CD8-positive, alpha-beta memory T cell (primary cell): ENCODE measurements around the gene AFF2. TPM values are rescaled to one million over a fixed set of nuclear protein-coding genes. Genes with fewer than 3 reads are reported as not detected.

Source experiments
- CTCF ChIA-PET: fragments of 350-600 bp; sonication (Branson Sonifier 250); formaldehyde crosslinking; loops from one replicate; lab custom pipeline; 2021; ENCODE audit warnings: antibody characterized with exemption; lab: Charles Lee
- POLR2A ChIA-PET: fragments of 350-600 bp; sonication (Branson Sonifier 250); formaldehyde crosslinking; loops from one replicate; lab custom pipeline; 2021; ENCODE audit warnings: antibody characterized with exemption; lab: Charles Lee
- DNase-seq, 5 donors: peaks; one replicate each; pipeline versions ENCODE4 v3.0.0 to v3.0.0-alpha.2; 2020 to 2022; ENCODE audit warnings: mixed read lengths in 1 of 5
- H3K27ac ChIP-seq: one replicate; pipeline ENCODE4 v1.7.0; 2013; ENCODE audit warnings: low read depth, mild to moderate bottlenecking, low read length, moderate library complexity
- H3K27me3 ChIP-seq: 2 replicates; pipeline ENCODE4 v1.7.0; 2013; ENCODE audit warnings: low read length, mild to moderate bottlenecking; ENCODE audit not compliant: insufficient read depth, poor library complexity, severe bottlenecking
- H3K36me3 ChIP-seq: 2 replicates; pipeline ENCODE4 v1.7.0; 2013; ENCODE audit warnings: mild to moderate bottlenecking, low read length, moderate library complexity; ENCODE audit not compliant: insufficient read depth
- H3K4me1 ChIP-seq: 2 replicates; pipeline ENCODE4 v1.7.0; 2013; ENCODE audit warnings: mild to moderate bottlenecking, low read length, moderate library complexity; ENCODE audit not compliant: insufficient read depth
- H3K4me3 ChIP-seq: 2 replicates; pipeline ENCODE4 v1.7.0; 2013; ENCODE audit warnings: mild to moderate bottlenecking, low read length
- H3K9me3 ChIP-seq: 2 replicates; pipeline ENCODE4 v1.7.0; 2013; ENCODE audit warnings: mild to moderate bottlenecking, low read length
- H3K27ac Mint-ChIP-seq, 8 donors: one replicate each; pipeline ENCODE4 v1.8.0; 2020 to 2021; ENCODE audit warnings: mixed read lengths in 8 of 8, mild to moderate bottlenecking in 6 of 8, inconsistent platforms in 3 of 8, moderate library complexity in 3 of 8
- H3K27me3 Mint-ChIP-seq, 2 donors: one replicate each; pipeline ENCODE4 v1.8.0; 2020 to 2021; ENCODE audit warnings: mixed read lengths in 2 of 2, mild to moderate bottlenecking in 1 of 2, moderate library complexity in 1 of 2
- H3K36me3 Mint-ChIP-seq, 3 donors: one replicate each; pipeline ENCODE4 v1.8.0; 2020 to 2021; ENCODE audit warnings: mixed read lengths in 3 of 3, inconsistent platforms in 1 of 3, mild to moderate bottlenecking in 1 of 3
- H3K4me1 Mint-ChIP-seq, 3 donors: one replicate each; pipeline ENCODE4 v1.8.0; 2020 to 2021; ENCODE audit warnings: mixed read lengths in 3 of 3, inconsistent platforms in 1 of 3, mild to moderate bottlenecking in 1 of 3
- H3K4me3 Mint-ChIP-seq, 7 donors: one replicate each; pipeline ENCODE4 v1.8.0; 2020 to 2021; ENCODE audit warnings: mixed read lengths in 7 of 7, mild to moderate bottlenecking in 6 of 7, moderate library complexity in 4 of 7, inconsistent platforms in 2 of 7
- H3K9me3 Mint-ChIP-seq, 5 donors: one replicate each; pipeline ENCODE4 v1.8.0; 2020 to 2022; ENCODE audit warnings: mixed read lengths in 5 of 5, mild to moderate bottlenecking in 3 of 5, moderate library complexity in 2 of 5, inconsistent platforms in 1 of 5
- polyA plus RNA-seq: library from polyadenylated mRNA; unstranded; fragments of 300-500 nt; fragmentation: Illumina TruSeq; gene quantifications from one replicate; pipeline ENCODE4 v1.2.3, GENCODE V29; 2021
- total RNA-seq, 2 experiments: library from RNA; stranded (reverse); gene quantifications; one replicate each; pipeline ENCODE4 v1.2.3, GENCODE V29; 2021

AFF2 gene
- total and polyA plus RNA-seq, 3 experiments from 2014 or later: 0.27 to 0.33 TPM; not detected in 1

DNA sequence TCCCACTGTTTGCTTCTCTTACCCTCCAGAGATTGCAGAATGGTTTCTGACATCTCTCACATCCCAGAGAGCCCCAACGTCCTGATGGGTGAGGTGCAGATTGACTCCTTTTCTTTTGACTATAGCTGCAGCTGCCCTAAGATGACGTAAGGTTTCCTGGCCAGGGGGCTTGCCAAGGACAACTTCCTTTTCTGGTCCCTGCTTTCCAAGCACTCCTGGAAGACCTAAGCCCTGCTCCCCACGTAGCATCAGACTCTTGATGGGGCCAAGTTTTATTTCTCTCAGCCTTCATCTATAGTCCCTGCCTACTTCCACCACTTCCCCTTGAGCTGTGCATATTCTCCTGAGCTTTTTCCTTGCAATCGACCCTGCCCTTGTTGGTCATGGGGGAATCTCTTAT lies 507.0 kb downstream of the AFF2 start:
- peaks cover 0 to 4% of the 10 kb centered on the region in 2 donors for H3K27me3 Mint-ChIP-seq
- Histone ChIP-seq H3K9me3 (no peaks in the 10 kb centered on the region), H3K36me3 (no peaks in the 10 kb centered on the region), H3K27ac (no peak overlapping the region), H3K27me3 (no peaks in the 10 kb centered on the region), H3K4me3 (no peak overlapping the region), H3K4me1 (no peaks in the 10 kb centered on the region)
- H3K4me3 Mint-ChIP-seq: no peak overlapping the region
- H3K4me1 Mint-ChIP-seq: no peaks in the 10 kb centered on the region
- CTCF ChIA-PET: no interaction called here
- DNase-seq: no peak
- H3K27ac Mint-ChIP-seq: no peak overlapping the region
- no peaks in the 10 kb centered on the region for H3K36me3 Mint-ChIP-seq
- POLR2A ChIA-PET: no interaction called here
- H3K9me3 Mint-ChIP-seq: no peaks in the 10 kb centered on the region

DNA sequence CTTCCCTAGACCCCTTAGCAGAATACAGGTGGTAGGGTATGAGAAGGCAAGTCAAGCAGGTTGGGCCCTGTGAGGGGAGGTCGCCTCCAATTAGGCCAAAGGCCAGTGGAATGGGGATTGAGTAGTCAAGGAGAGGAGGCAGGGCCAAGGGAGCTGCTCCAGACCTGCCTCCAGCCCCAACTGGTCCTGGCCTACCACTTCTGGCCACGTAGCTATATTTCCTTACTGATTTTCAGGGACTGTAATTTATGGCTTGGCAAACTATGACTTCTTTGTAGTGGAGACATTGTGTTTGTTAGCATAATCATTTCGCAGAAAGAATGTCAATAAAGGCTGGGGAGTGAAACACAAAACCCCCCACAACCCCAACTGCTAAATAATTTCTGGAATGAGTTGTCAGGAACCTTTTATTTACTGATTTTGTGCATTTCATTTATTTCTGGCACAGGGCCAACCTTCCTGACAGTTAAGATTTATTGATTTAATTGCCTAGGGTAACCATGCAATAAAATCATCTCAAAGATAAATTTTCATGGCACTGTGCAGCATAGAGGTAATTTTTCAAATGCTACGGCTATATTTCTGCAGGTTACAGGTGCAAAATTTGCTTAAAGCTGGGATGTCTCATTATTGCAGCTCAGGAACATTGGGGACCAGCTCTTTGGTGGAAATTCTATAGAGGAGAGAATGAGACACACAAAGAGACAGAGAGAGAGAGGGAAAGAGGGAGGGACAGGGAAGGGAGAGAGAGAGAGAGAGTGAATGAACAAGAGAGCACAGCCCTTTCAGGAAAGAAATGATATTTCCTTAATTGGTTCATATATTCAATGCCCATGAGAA lies 509.8 kb downstream of the AFF2 start:
- Mint-ChIP-seq H3K27me3 (peaks cover 0 to 8% of the 10 kb centered on the region in 2 donors), H3K4me1 (no peaks in the 10 kb centered on the region), H3K9me3 (no peaks in the 10 kb centered on the region), H3K4me3 (no peak overlapping the region), H3K27ac (no peak overlapping the region), H3K36me3 (no peaks in the 10 kb centered on the region)
- Histone ChIP-seq H3K36me3 (no peaks in the 10 kb centered on the region), H3K9me3 (no peaks in the 10 kb centered on the region), H3K27me3 (no peaks in the 10 kb centered on the region), H3K4me3 (no peak overlapping the region), H3K4me1 (no peaks in the 10 kb centered on the region), H3K27ac (no peak overlapping the region)
- no peak for DNase-seq
- ChIA-PET CTCF (no interaction called here), POLR2A (no interaction called here)

DNA sequence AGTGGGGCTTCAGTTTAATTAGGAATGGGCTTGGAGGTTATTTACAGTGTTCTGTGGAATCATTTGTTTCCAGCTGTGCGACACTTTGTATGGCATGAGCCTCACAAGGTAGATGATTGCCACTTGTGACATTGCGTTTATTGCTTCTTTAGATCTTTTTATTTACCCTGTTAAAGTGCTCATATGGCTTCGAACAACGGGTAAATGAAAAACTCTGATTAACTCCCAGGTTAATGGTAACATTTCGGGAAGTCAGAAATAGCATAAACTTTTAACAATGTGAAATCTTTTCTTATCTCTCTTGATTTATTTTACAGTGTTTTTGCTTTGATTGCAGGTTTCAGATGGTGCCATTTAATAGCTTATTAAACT lies 510.4 kb downstream of the AFF2 start:
- ChIA-PET POLR2A (no interaction called here), CTCF (no interaction called here)

DNA sequence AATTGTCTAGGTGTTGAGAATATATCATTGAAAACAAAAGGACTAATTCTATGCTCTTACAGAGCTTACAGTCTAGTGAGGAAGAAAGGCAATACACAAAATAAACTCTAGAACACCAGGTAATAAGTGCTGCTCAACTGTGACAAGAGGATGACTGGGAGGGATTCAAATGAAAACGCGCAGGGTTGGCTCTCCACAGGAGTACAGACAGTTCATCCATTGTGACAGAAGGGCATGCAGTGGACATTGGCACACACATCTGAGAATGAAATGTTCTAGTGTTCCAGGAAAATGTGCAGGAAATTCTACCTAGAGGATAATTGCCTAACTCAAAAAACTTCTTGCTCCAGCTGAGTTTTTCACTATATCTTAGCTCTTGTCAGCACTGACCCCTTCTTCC lies 512.7 kb downstream of the AFF2 start:
- no peak for DNase-seq
- Histone ChIP-seq H3K4me1 (no peaks in the 10 kb centered on the region), H3K27ac (no peak overlapping the region), H3K4me3 (no peak overlapping the region), H3K36me3 (no peaks in the 10 kb centered on the region), H3K27me3 (no peaks in the 10 kb centered on the region), H3K9me3 (no peaks in the 10 kb centered on the region)
- CTCF ChIA-PET: no interaction called here
- Mint-ChIP-seq H3K27me3 (peaks cover 0 to 8% of the 10 kb centered on the region in 2 donors), H3K9me3 (no peaks in the 10 kb centered on the region), H3K4me3 (no peak overlapping the region), H3K4me1 (no peaks in the 10 kb centered on the region), H3K36me3 (no peaks in the 10 kb centered on the region), H3K27ac (no peak overlapping the region)
- POLR2A ChIA-PET: no interaction called here

More for the DNA sequence above, 510.4 kb downstream of the AFF2 start:
- no peaks in the 10 kb centered on the region for H3K4me1 Mint-ChIP-seq
- H3K36me3 Mint-ChIP-seq: no peaks in the 10 kb centered on the region
- Histone ChIP-seq H3K9me3 (no peaks in the 10 kb centered on the region), H3K27me3 (no peaks in the 10 kb centered on the region), H3K36me3 (no peaks in the 10 kb centered on the region), H3K4me1 (no peaks in the 10 kb centered on the region), H3K27ac (no peak overlapping the region), H3K4me3 (no peak overlapping the region)
- no peak overlapping the region for H3K4me3 Mint-ChIP-seq
- no peak overlapping the region for H3K27ac Mint-ChIP-seq
- no peak for DNase-seq
- no peaks in the 10 kb centered on the region for H3K9me3 Mint-ChIP-seq
- H3K27me3 Mint-ChIP-seq: peaks cover 0 to 8% of the 10 kb centered on the region in 2 donors

DNA sequence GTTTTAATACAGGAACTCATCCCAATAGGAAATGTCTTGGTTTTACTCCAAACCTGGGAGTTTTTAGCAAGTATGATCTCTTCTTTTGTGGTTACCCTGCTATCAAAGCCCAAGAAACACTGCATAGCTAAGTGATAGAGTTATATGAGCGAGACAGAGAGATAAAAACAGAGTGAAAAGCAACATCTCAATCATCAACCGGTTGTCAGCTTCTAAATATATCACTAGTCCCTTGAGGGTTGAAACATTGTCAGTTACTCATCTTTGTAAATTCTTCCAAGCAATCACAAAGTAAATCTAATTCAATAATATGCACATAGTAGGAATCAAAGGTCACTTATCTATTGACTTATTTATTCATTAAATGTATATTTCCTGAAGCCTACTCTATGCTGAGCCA lies 520.7 kb downstream of the AFF2 start:
- POLR2A ChIA-PET: no interaction called here
- no peak overlapping the region for H3K4me3 Mint-ChIP-seq
- CTCF ChIA-PET: no interaction called here
- H3K4me3 ChIP-seq: no peak overlapping the region
- no peaks in the 10 kb centered on the region for H3K4me1 Mint-ChIP-seq
- no peak overlapping the region for H3K27ac Mint-ChIP-seq
- H3K27me3 Mint-ChIP-seq: peaks cover 0 to 1% of the 10 kb centered on the region in 2 donors
- H3K9me3 ChIP-seq: no peaks in the 10 kb centered on the region
- no peak for DNase-seq
- H3K36me3 Mint-ChIP-seq: no peaks in the 10 kb centered on the region
- no peaks in the 10 kb centered on the region for H3K36me3 ChIP-seq
- peaks cover 4 to 18% (median 6%) of the 10 kb centered on the region in 5 donors for H3K9me3 Mint-ChIP-seq
- no peaks in the 10 kb centered on the region for H3K4me1 ChIP-seq
- no peaks in the 10 kb centered on the region for H3K27me3 ChIP-seq
- no peak overlapping the region for H3K27ac ChIP-seq

DNA sequence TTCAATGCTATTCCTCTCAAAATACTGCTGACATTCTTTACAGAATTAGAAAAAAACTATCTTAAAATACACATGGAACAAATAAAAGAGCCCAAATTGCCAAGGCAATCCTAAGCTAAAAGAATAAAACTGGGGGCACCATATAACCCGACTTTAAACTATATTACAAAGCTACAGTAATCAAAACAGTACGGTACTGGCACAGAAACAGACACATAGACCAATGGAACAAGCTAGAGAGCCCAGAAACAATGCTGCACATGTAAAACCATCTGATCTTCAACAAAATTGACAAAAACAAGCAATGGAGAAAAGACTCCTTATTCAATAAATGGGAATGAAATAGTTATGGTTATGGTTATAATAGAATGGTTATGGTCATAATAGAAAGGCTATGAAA lies 522.1 kb downstream of the AFF2 start:
- CTCF ChIA-PET: no interaction called here
- H3K27me3 Mint-ChIP-seq: peaks cover 0 to 1% of the 10 kb centered on the region in 2 donors

DNA sequence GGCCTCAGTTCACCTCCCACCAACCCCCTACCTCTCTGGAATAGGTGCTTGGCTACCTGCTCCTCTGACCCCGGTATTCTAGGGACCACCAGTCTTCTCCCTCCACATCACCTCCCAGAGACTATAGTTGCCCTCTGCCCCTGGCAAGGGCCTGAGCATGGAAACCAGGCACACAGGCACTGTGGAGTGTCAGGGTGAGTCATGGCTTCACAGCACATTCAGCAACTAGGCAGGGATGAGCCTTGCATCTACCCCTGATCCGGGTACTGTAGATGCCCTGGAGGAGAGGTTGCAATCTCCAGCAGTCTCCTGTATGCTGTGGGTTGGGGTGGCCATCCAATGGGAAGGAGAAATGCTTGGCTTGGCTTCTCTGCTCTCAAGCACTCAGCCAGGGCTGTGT lies 532.0 kb downstream of the AFF2 start:
- Histone ChIP-seq H3K36me3 (no peaks in the 10 kb centered on the region), H3K4me1 (no peaks in the 10 kb centered on the region), H3K4me3 (no peak overlapping the region), H3K27me3 (no peaks in the 10 kb centered on the region), H3K27ac (no peak overlapping the region), H3K9me3 (no peaks in the 10 kb centered on the region)
- Mint-ChIP-seq H3K27ac (no peak overlapping the region), H3K4me3 (no peak overlapping the region), H3K36me3 (no peaks in the 10 kb centered on the region), H3K27me3 (peaks cover 0 to 1% of the 10 kb centered on the region in 2 donors), H3K4me1 (no peaks in the 10 kb centered on the region), H3K9me3 (no peaks in the 10 kb centered on the region)
- ChIA-PET CTCF (no interaction called here), POLR2A (no interaction called here)
- no peak for DNase-seq

More for the DNA sequence above, 522.1 kb downstream of the AFF2 start:
- no peaks in the 10 kb centered on the region for H3K27me3 ChIP-seq
- Mint-ChIP-seq H3K4me1 (no peaks in the 10 kb centered on the region), H3K27ac (no peak overlapping the region), H3K4me3 (no peak overlapping the region), H3K36me3 (no peaks in the 10 kb centered on the region), H3K9me3 (peaks cover 4 to 18% (median 6%) of the 10 kb centered on the region in 5 donors)
- DNase-seq: no peak
- no peaks in the 10 kb centered on the region for H3K4me1 ChIP-seq
- no peaks in the 10 kb centered on the region for H3K36me3 ChIP-seq
- H3K27ac ChIP-seq: no peak overlapping the region
- H3K9me3 ChIP-seq: no peaks in the 10 kb centered on the region
- no peak overlapping the region for H3K4me3 ChIP-seq
- POLR2A ChIA-PET: no interaction called here

DNA sequence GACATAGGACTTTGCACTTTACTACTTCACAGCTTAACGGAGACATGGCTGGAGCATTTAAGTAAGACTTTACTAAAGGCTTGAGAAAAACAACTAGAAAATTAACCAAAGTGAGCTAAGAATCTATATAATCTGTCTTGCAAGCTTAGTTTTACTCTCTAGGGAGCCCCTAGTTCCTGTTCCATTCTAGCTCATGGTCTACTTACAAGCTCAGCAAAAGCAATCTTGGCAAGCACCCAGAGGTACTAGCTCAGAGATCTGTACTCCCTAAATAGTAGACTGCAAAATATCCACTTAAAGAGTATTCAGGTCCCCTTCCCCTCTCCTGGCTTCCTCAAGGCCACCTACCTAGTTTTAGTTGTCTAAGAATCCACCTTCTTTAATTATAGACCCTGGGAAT lies 535.7 kb downstream of the AFF2 start:
- H3K27ac ChIP-seq: no peak overlapping the region
- no peaks in the 10 kb centered on the region for H3K36me3 Mint-ChIP-seq
- no peak overlapping the region for H3K27ac Mint-ChIP-seq
- ChIA-PET CTCF (no interaction called here), POLR2A (no interaction called here)
- H3K27me3 Mint-ChIP-seq: peaks cover 0 to 1% of the 10 kb centered on the region in 2 donors
- no peaks in the 10 kb centered on the region for H3K4me1 ChIP-seq
- no peak for DNase-seq
- H3K9me3 ChIP-seq: no peaks in the 10 kb centered on the region
- H3K4me1 Mint-ChIP-seq: no peaks in the 10 kb centered on the region
- no peaks in the 10 kb centered on the region for H3K36me3 ChIP-seq
- H3K4me3 Mint-ChIP-seq: no peak overlapping the region
- H3K9me3 Mint-ChIP-seq: no peaks in the 10 kb centered on the region
- no peak overlapping the region for H3K4me3 ChIP-seq
- H3K27me3 ChIP-seq: no peaks in the 10 kb centered on the region
